Endothelial cell of umbilical vein (primary cell): Measurements from ENCODE around the gene MAP4K3.

Source experiments
- CTCF ChIP-seq, 2 donors: IDR thresholded peaks; 1 replicate in 1 of 2; 2 replicates in 1 of 2; pipeline ENCODE4 v1.5.1; 2011; ENCODE audit warnings: low read length in 2 of 2, mild to moderate bottlenecking in 2 of 2, moderate library complexity in 2 of 2, control low read depth in 1 of 2, inconsistent platforms in 1 of 2, low read depth in 1 of 2; ENCODE audit not compliant: insufficient read depth in 1 of 2; ENCODE audit errors: extremely low read depth in 1 of 2
- EZH2 ChIP-seq: IDR thresholded peaks from 2 replicates; pipeline ENCODE4 v1.6.1; 2012; ENCODE audit warnings: borderline replicate concordance, low read depth, mild to moderate bottlenecking, moderate library complexity, low read length, inconsistent platforms; ENCODE audit not compliant: severe bottlenecking
- JUN ChIP-seq: IDR thresholded peaks from 2 replicates; pipeline ENCODE4 v1.6.1; 2011; ENCODE audit warnings: borderline replicate concordance, low read depth; ENCODE audit not compliant: insufficient read length, insufficient read depth
- POLR2A ChIP-seq: IDR thresholded peaks from 2 replicates; pipeline ENCODE4 v1.6.1; 2012; ENCODE audit warnings: low read depth, mild to moderate bottlenecking, control low read depth, low read length
- POLR2AphosphoS5 ChIP-seq: IDR thresholded peaks from 2 replicates; pipeline ENCODE4 v1.6.1; 2012; ENCODE audit warnings: low read depth, mild to moderate bottlenecking, control low read depth, low read length, moderate library complexity; ENCODE audit not compliant: insufficient read depth

- no peak for TF ChIP-seq POLR2AphosphoS5
- TF ChIP-seq CTCF (IDR thresholded peaks at IDR 0.05; ENCODE audit: extremely low read depth in 1 of 2, insufficient read depth in 1 of 2, low read depth in 1 of 2, low read length in 2 of 2), result no peak
- TF ChIP-seq POLR2A, result no peak
- no peak for TF ChIP-seq EZH2
- no peak for TF ChIP-seq JUN
Observed at GRCh38 chr2:39260087-39260486, 177.0 kb downstream of the MAP4K3 start.
